GM23248 (cell line): ENCODE measurements around the gene SRGN. TPM values are rescaled to one million over a fixed set of nuclear protein-coding genes. Genes with fewer than 3 reads are reported as not detected.

Experiments
- DNase-seq: peaks from one replicate; pipeline ENCODE4 v3.0.0-alpha.2; 2015
- H2AFZ ChIP-seq: fragments of 200-600 bp; sonication (generic); 2 replicates; pipeline ENCODE4 v1.6.1; 2016; ENCODE audit warnings: antibody characterized with exemption
- H3F3A ChIP-seq: fragments of 200-600 bp; sonication (generic); 2 replicates; pipeline ENCODE4 v1.6.1; 2016; ENCODE audit warnings: mild to moderate bottlenecking, antibody characterized with exemption, mixed run types; ENCODE audit not compliant: insufficient read depth
- H3K27ac ChIP-seq: fragments of 200-600 bp; sonication (generic); 2 replicates; pipeline ENCODE4 v1.5.1; 2016; ENCODE audit warnings: mild to moderate bottlenecking
- H3K27me3 ChIP-seq: fragments of 200-600 bp; sonication (generic); replicated peaks from 2 replicates; pipeline ENCODE4 v1.6.1; 2016; ENCODE audit warnings: mild to moderate bottlenecking; ENCODE audit not compliant: insufficient read depth
- H3K36me3 ChIP-seq: fragments of 200-600 bp; sonication (generic); 2 replicates; pipeline ENCODE4 v1.6.1; 2016; ENCODE audit warnings: low read depth, mild to moderate bottlenecking
- H3K4me1 ChIP-seq: fragments of 200-600 bp; sonication (generic); 2 replicates; pipeline ENCODE4 v1.6.1; 2016; ENCODE audit warnings: mild to moderate bottlenecking; ENCODE audit not compliant: insufficient read depth
- H3K4me2 ChIP-seq: fragments of 200-600 bp; sonication (generic); one replicate; pipeline ENCODE4 v1.6.1; 2016; ENCODE audit warnings: mild to moderate bottlenecking; ENCODE audit not compliant: unreplicated experiment
- H3K4me3 ChIP-seq: fragments of 200-600 bp; sonication (generic); 2 replicates; pipeline ENCODE4 v1.5.1; 2016; ENCODE audit warnings: mild to moderate bottlenecking
- H3K79me2 ChIP-seq: fragments of 200-600 bp; sonication (generic); 2 replicates; pipeline ENCODE4 v1.6.1; 2016; ENCODE audit warnings: mild to moderate bottlenecking; ENCODE audit not compliant: insufficient read depth
- H3K9ac ChIP-seq: fragments of 200-600 bp; sonication (generic); 2 replicates; pipeline ENCODE4 v1.6.1; 2016; ENCODE audit warnings: mild to moderate bottlenecking
- H3K9me2 ChIP-seq: fragments of 200-600 bp; sonication (generic); 2 replicates; pipeline ENCODE4 v1.6.1; 2016; ENCODE audit warnings: mixed run types, mild to moderate bottlenecking, moderate library complexity; ENCODE audit not compliant: insufficient read depth
- H3K9me3 ChIP-seq: fragments of 200-600 bp; sonication (generic); one replicate; pipeline ENCODE4 v1.6.1; 2017; ENCODE audit warnings: low read depth
- H4K20me1 ChIP-seq: fragments of 200-600 bp; sonication (generic); 2 replicates; pipeline ENCODE4 v1.6.0; 2016; ENCODE audit not compliant: insufficient read depth
- EZH2 ChIP-seq: fragments of 200-600 bp; sonication (generic); IDR thresholded peaks from 2 replicates; pipeline ENCODE4 v1.6.1; 2018; ENCODE audit warnings: antibody characterized with exemption, mild to moderate bottlenecking; ENCODE audit not compliant: insufficient read depth, poor library complexity, severe bottlenecking
- EZH2phosphoT487 ChIP-seq: fragments of 200-600 bp; sonication (generic); IDR thresholded peaks from 2 replicates; pipeline ENCODE4 v1.6.1; 2018; ENCODE audit warnings: antibody characterized with exemption, moderate library complexity, mild to moderate bottlenecking, low read depth; ENCODE audit not compliant: insufficient read depth
- WGBS, 2 experiments: methylation state at CpG; one replicate each; pipeline ENCODE4 v1.1.6; 2015 to 2017; ENCODE audit warnings: low lambda C conversion rate in 2 of 2, low coverage in 1 of 2; ENCODE audit errors: missing lambda C conversion rate in 2 of 2; 5-methylcytosine and 5-hydroxymethylcytosine counted together
- in situ Hi-C: fragments of 300-500 bp; cut with MboI; formaldehyde crosslinking; loops from 2 replicates; pipeline ENCODE4 v1.15.0; 2020
- polyA plus RNA-seq: library from polyadenylated mRNA; unstranded; fragments of >200 nt; fragmentation: Nextera tagmentation; extraction: Ambion mirVana; gene quantifications from 2 replicates; pipeline ENCODE4 v1.2.1, GENCODE V29; 2016
- total RNA-seq: library from RNA; depleted of rRNA; stranded (reverse); fragments of >200 nt; shearing (Covaris generic); gene quantifications from 2 replicates; pipeline ENCODE4 v1.2.3, GENCODE V29; 2014

SRGN gene
- total and polyA plus RNA-seq, 2 experiments from 2014 or later: 89.9 to 136 TPM

DNA sequence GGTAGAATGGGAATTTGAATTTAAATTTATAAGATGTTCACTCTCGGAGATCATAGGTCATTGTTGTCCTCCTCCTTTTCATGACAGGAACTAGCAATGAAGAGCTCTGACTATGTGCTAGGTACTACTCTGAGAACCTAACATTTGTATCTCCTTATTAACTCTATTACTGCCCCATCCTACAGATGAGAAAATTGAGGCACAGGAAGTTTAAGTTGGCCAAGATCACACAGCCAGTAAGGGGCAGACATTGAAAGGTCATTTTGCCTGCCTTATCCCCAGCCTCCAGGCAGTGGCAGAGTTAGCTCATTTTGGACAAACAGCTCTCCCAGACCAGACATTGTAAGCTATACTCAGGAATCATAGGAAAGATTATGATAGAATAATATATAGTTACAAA is 6.0 kb downstream of the SRGN start:
- H3K79me2 ChIP-seq: peaks cover 7% of the 10 kb centered on the region; the same call in 1 of the 2 replicates
- TF ChIP-seq EZH2: no peak
- TF ChIP-seq EZH2phosphoT487: no peak
- in situ Hi-C loops: loop anchor here (5.0 kb wide), 1 partner anchor 87 kb away; no protein-coding TSS in a partner anchor
- no peaks in the 10 kb centered on the region for H3K9me3 ChIP-seq
- H3F3A ChIP-seq: 0 out of 2 replicates have a peak, but pooled peaks cover 4% of the 10 kb centered on the region
- 56 to 57% methylated on average over 1 of the region's 1 CpG for WGBS, 2 experiments
- H3K4me3 ChIP-seq: no peak overlapping the region
- H3K9me2 ChIP-seq: no peaks in the 10 kb centered on the region
- H3K9ac ChIP-seq: no peak overlapping the region
- no peaks in the 10 kb centered on the region for H3K36me3 ChIP-seq
- peaks cover 18% of the 10 kb centered on the region for H3K4me1 ChIP-seq
- no peaks in the 10 kb centered on the region for H3K27me3 ChIP-seq
- H3K4me2 ChIP-seq: no peak overlapping the region
- peak; percentile 44 for DNase-seq
- H4K20me1 ChIP-seq: no peaks in the 10 kb centered on the region
- no peak overlapping the region for H3K27ac ChIP-seq
- H2AFZ ChIP-seq: peak overlapping the region; percentile 64; the same call in 1 of the 2 replicates

DNA sequence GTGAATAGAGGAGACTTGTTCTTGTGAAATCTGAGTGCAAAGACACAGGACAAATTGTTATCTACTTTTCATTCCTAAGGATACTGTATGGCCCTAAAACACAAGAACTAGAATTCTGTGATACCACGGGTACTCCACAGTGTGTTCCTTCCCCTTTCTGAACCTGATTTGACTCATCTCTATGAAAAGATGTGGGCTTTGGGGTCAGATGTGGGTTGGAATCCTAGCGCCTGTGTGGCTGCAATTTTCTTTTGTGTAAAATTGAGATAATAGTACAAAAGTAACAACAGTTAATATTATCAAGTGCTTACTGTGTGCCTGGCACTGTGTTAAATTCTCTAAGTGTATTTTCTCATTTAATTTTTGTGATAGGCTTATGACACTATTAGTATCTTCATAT is 8.1 kb downstream of the SRGN start:
- in situ Hi-C loops: no loop called here
- TF ChIP-seq EZH2: no peak
- TF ChIP-seq EZH2phosphoT487: no peak
- no peaks in the 10 kb centered on the region for H3K27me3 ChIP-seq
- no peaks in the 10 kb centered on the region for H3K9me2 ChIP-seq
- no peak overlapping the region for H2AFZ ChIP-seq
- peaks cover 4% of the 10 kb centered on the region; the same call in 1 of the 2 replicates for H3K4me1 ChIP-seq
- H3K79me2 ChIP-seq: no peaks in the 10 kb centered on the region
- no peak overlapping the region for H3K9ac ChIP-seq
- WGBS, 2 experiments: 88 to 94% methylated on average over 2 of the region's 2 CpGs
- H3K9me3 ChIP-seq: no peaks in the 10 kb centered on the region
- no peak overlapping the region for H3K4me3 ChIP-seq
- H4K20me1 ChIP-seq: no peaks in the 10 kb centered on the region
- H3K36me3 ChIP-seq: no peaks in the 10 kb centered on the region
- H3K4me2 ChIP-seq: no peak overlapping the region
- H3F3A ChIP-seq: no peaks in the 10 kb centered on the region
- no peak overlapping the region for H3K27ac ChIP-seq
- no peak for DNase-seq

DNA sequence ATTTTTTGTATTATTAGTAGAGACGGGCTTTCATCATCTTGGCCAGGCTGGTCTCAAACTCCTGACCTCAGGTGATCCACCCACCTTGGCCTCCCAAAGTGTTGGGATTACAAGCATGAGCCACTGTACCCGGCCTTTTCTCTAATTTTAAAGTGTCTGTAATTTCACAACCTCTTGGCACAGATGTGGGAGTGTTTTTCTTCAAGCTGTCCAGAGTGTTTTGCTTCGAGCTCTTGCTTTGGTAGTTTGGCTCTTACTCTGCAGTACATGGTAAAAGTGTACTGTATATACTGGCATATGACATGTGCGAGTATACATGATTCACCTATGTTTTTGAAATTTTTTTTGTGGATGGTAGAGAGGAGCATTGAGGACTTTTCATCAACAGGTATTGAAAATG is 9.8 kb downstream of the SRGN start:
- H3F3A ChIP-seq: no peaks in the 10 kb centered on the region
- no peak overlapping the region for H2AFZ ChIP-seq
- no peak overlapping the region for H3K4me3 ChIP-seq
- WGBS, 2 experiments: 69 to 73% methylated on average over 4 of the region's 4 CpGs
- H3K27ac ChIP-seq: no peak overlapping the region
- DNase-seq: no peak
- no peaks in the 10 kb centered on the region for H3K79me2 ChIP-seq
- H3K9ac ChIP-seq: no peak overlapping the region
- H4K20me1 ChIP-seq: no peaks in the 10 kb centered on the region
- TF ChIP-seq EZH2phosphoT487: no peak
- TF ChIP-seq EZH2: no peak
- in situ Hi-C loops: no loop called here
- H3K4me2 ChIP-seq: no peak overlapping the region
- H3K36me3 ChIP-seq: no peaks in the 10 kb centered on the region
- H3K9me2 ChIP-seq: no peaks in the 10 kb centered on the region
- peaks cover 8% of the 10 kb centered on the region; the same call in 1 of the 2 replicates for H3K4me1 ChIP-seq
- H3K27me3 ChIP-seq: no peaks in the 10 kb centered on the region
- H3K9me3 ChIP-seq: no peaks in the 10 kb centered on the region

DNA sequence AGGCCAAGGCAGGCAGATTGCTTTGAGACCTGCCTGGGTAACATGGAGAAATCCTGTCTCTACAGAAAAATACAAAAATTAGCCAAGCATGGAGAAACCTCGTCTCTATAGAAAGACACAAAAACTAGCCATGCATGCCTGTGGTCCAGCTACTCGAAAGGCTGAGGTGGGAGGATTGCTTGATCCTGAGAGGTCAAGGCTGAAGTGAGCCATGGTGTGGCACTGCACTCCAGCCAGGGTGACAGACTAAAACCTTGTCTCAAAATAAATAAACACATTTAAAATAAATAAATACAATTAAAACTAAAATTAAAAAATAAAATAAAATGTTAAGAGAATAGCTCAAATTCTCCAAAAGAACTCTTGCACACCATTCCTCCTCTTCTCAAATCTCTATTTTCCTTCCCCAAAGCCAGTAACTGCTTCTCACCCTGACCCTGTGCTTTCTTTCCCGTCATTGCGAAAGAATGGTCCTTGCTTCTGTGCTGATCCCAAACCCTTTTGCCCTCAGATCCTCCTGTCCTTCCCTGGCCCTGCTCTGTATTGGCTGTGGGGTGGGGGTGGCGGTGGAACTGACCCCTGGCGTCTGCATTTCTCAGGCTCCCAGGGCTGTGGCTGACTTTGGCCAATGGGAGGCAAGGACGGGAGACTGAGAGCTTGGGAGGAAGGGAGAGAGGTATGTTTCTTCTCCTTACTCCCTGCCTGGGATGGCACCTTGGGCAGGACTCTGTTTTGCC is 12.4 kb downstream of the SRGN start:
- Histone ChIP-seq H3K27me3 (no peaks in the 10 kb centered on the region), H3K4me2 (no peak overlapping the region), H2AFZ (no peak overlapping the region), H3K79me2 (no peaks in the 10 kb centered on the region), H3K4me1 (0 out of 2 replicates have a peak, but pooled peaks cover 4% of the 10 kb centered on the region), H3K9me2 (no peaks in the 10 kb centered on the region), H3F3A (no peaks in the 10 kb centered on the region), H3K9ac (no peak overlapping the region), H4K20me1 (no peaks in the 10 kb centered on the region), H3K9me3 (no peaks in the 10 kb centered on the region), H3K27ac (no peak overlapping the region), H3K4me3 (no peak overlapping the region), H3K36me3 (no peaks in the 10 kb centered on the region)
- WGBS, 2 experiments: 52 to 55% methylated on average over 7 of the region's 7 CpGs
- DNase-seq: no peak
- in situ Hi-C loops: no loop called here
- no peak for TF ChIP-seq EZH2phosphoT487
